Endothelial cell of umbilical vein (primary cell): ENCODE data around the gene TRERF1. TPM values are rescaled to one million over a fixed set of nuclear protein-coding genes. Genes with fewer than 3 reads are reported as not detected.

Source experiments
- BruUV-seq: library from RNA; stranded (reverse); fragments of 400-500 nt; replicated peaks from 2 replicates; lab custom pipeline; 2021; lab: Mats Ljungman, UMichigan
- CTCF ChIA-PET: fragments of 300-600, 350-600 bp; sonication (Branson Sonifier 250); formaldehyde crosslinking; loops from one replicate; lab custom pipeline; 2021; ENCODE audit warnings: antibody characterized with exemption, inconsistent platforms; lab: Charles Lee
- POLR2A ChIA-PET: fragments of 300-600, 350-600 bp; sonication (Branson Sonifier 250); formaldehyde crosslinking; loops from one replicate; lab custom pipeline; 2021; ENCODE audit warnings: antibody characterized with exemption, inconsistent platforms; lab: Charles Lee
- DNase-seq: peaks from one replicate; pipeline ENCODE4 v3.0.0-alpha.2; 2011; ENCODE audit warnings: low read depth, low spot score
- FAIRE-seq: peaks from 2 replicates; lab custom pipeline; 2011; peaks lifted over from hg19 to GRCh38; lab: Jason Lieb, UNC
- H2AFZ ChIP-seq: 2 replicates; pipeline ENCODE4 v1.6.0; 2012; ENCODE audit warnings: low read depth, low read length, control low read depth, inconsistent platforms
- H3K27ac ChIP-seq: 2 replicates; pipeline ENCODE4 v1.5.1; 2011; ENCODE audit warnings: low read depth, mild to moderate bottlenecking, control low read depth, low read length, moderate library complexity; ENCODE audit not compliant: insufficient read depth
- H3K27me3 ChIP-seq, 2 experiments: 2 replicates each; pipeline versions ENCODE4 v1.6.0 to v1.6.1; 2011; ENCODE audit warnings: low read length in 2 of 2, mixed read lengths in 1 of 2; ENCODE audit not compliant: control insufficient read depth in 2 of 2, insufficient read depth in 2 of 2
- H3K36me3 ChIP-seq, 2 experiments: 2 replicates in 1 of 2; 3 replicates in 1 of 2; pipeline ENCODE4 v1.5.1; 2011; ENCODE audit warnings: low read length in 2 of 2, mild to moderate bottlenecking in 1 of 2, moderate library complexity in 1 of 2; ENCODE audit not compliant: control insufficient read depth in 2 of 2, insufficient read depth in 2 of 2; ENCODE audit errors: extremely low read depth in 1 of 2
- H3K4me1 ChIP-seq: 3 replicates; pipeline ENCODE4 v1.5.1; 2011; ENCODE audit warnings: mild to moderate bottlenecking, low read length; ENCODE audit not compliant: control insufficient read depth, insufficient read depth; ENCODE audit errors: extremely low read depth
- H3K4me2 ChIP-seq: 2 replicates; pipeline ENCODE4 v1.6.1; 2011; ENCODE audit warnings: low read length, control low read depth, mixed read lengths; ENCODE audit not compliant: insufficient read depth
- H3K4me3 ChIP-seq, 3 experiments: fragments of 200-600 bp in 1 of 3; sonication (generic), shearing (Covaris generic) in 1 of 3; replicated peaks in 1 of 3; 2 replicates each; pipeline ENCODE4 v1.5.1; 2011 to 2016; ENCODE audit warnings: control low read depth in 3 of 3, low read length in 3 of 3, mild to moderate bottlenecking in 2 of 3, inconsistent platforms in 1 of 3, low read depth in 1 of 3, moderate library complexity in 1 of 3; ENCODE audit not compliant: insufficient read depth in 1 of 3
- H3K79me2 ChIP-seq: 2 replicates; pipeline ENCODE4 v1.6.0; 2012; ENCODE audit warnings: low read length, inconsistent platforms; ENCODE audit not compliant: control insufficient read depth, insufficient read depth
- H3K9ac ChIP-seq: replicated peaks from 2 replicates; pipeline ENCODE3; 2011; ENCODE audit warnings: low read length, control low read depth; ENCODE audit not compliant: insufficient read depth; ENCODE audit errors: extremely low read depth
- H3K9me1 ChIP-seq: replicated peaks from 3 replicates; pipeline ENCODE4 v1.6.0; 2011; ENCODE audit warnings: mild to moderate bottlenecking, low read length; ENCODE audit not compliant: control insufficient read depth, insufficient read depth; ENCODE audit errors: extremely low read depth
- H3K9me3 ChIP-seq: replicated peaks from 2 replicates; pipeline ENCODE4 v1.5.1; 2012; ENCODE audit warnings: low read length, inconsistent platforms; ENCODE audit not compliant: control insufficient read depth, insufficient read depth
- H4K20me1 ChIP-seq: replicated peaks from 2 replicates; pipeline ENCODE3; 2011; ENCODE audit warnings: mild to moderate bottlenecking, low read length; ENCODE audit not compliant: control insufficient read depth, insufficient read depth; ENCODE audit errors: extremely low read depth
- EZH2 ChIP-seq: IDR thresholded peaks from 2 replicates; pipeline ENCODE4 v1.6.1; 2012; ENCODE audit warnings: borderline replicate concordance, low read depth, mild to moderate bottlenecking, moderate library complexity, low read length, inconsistent platforms; ENCODE audit not compliant: severe bottlenecking
- FOS ChIP-seq: IDR thresholded peaks from 2 replicates; pipeline ENCODE4 v1.6.1; 2011; ENCODE audit warnings: mild to moderate bottlenecking, low read length, moderate library complexity, borderline replicate concordance; ENCODE audit not compliant: insufficient read depth
- GATA2 ChIP-seq: IDR thresholded peaks from 2 replicates; pipeline ENCODE4 v1.7.0; 2011; ENCODE audit warnings: low read depth, mild to moderate bottlenecking, moderate library complexity, mixed read lengths, low read length; ENCODE audit not compliant: insufficient read length, insufficient read depth
- JUN ChIP-seq: IDR thresholded peaks from 2 replicates; pipeline ENCODE4 v1.6.1; 2011; ENCODE audit warnings: borderline replicate concordance, low read depth; ENCODE audit not compliant: insufficient read length, insufficient read depth
- MAX ChIP-seq: IDR thresholded peaks from 2 replicates; pipeline ENCODE4 v1.6.1; 2011; ENCODE audit not compliant: insufficient read depth, insufficient read length
- MYC ChIP-seq: IDR thresholded peaks from one replicate; pipeline ENCODE4 v1.6.1; 2011; ENCODE audit warnings: mild to moderate bottlenecking, low read depth, low read length
- POLR2A ChIP-seq: IDR thresholded peaks from 2 replicates; pipeline ENCODE4 v1.6.1; 2012; ENCODE audit warnings: low read depth, mild to moderate bottlenecking, control low read depth, low read length
- POLR2AphosphoS5 ChIP-seq: IDR thresholded peaks from 2 replicates; pipeline ENCODE4 v1.6.1; 2012; ENCODE audit warnings: low read depth, mild to moderate bottlenecking, control low read depth, low read length, moderate library complexity; ENCODE audit not compliant: insufficient read depth
- dilution Hi-C: fragments of 300-500 bp; cut with MboI; formaldehyde crosslinking; loops from one replicate; pipeline ENCODE4 v1.15.0; 2019; ENCODE audit warnings: low sequenced_read_pairs; ENCODE audit not compliant: extremely low pct_ligation_motif_present
- intact Hi-C: fragments of 100-400 bp; cut with micrococcal nuclease; formaldehyde crosslinking; loops from one replicate; pipeline ENCODE4 v1.10.0; 2022
- polyA plus RNA-seq, 4 experiments: library from polyadenylated mRNA; depleted of rRNA in 3 of 4; stranded (reverse) in 3 of 4; unstranded in 1 of 4; fragments of >200 nt; gene quantifications; 2 replicates each; pipeline versions ENCODE4 v1.2.1 to v1.2.3, GENCODE V29; 2011 to 2012; ENCODE audit warnings: missing spikeins in 1 of 4
- total RNA-seq: library from RNA; stranded (reverse); gene quantifications from 2 replicates; pipeline ENCODE4 v1.2.3, GENCODE V29; 2021
- TF ChIP-seq, protein P1 (sequence below), 2 donors: IDR thresholded peaks; 1 replicate in 1 of 2; 2 replicates in 1 of 2; pipeline ENCODE4 v1.5.1; 2011; ENCODE audit warnings: low read length in 2 of 2, mild to moderate bottlenecking in 2 of 2, moderate library complexity in 2 of 2, control low read depth in 1 of 2, inconsistent platforms in 1 of 2, low read depth in 1 of 2; ENCODE audit not compliant: insufficient read depth in 1 of 2; ENCODE audit errors: extremely low read depth in 1 of 2

Gene TRERF1
- total and polyA plus RNA-seq, 2 donors (not counting 3 experiments of a cell fraction or from before 2014, with no cell fraction given): 0.73 to 5.5 TPM

DNA sequence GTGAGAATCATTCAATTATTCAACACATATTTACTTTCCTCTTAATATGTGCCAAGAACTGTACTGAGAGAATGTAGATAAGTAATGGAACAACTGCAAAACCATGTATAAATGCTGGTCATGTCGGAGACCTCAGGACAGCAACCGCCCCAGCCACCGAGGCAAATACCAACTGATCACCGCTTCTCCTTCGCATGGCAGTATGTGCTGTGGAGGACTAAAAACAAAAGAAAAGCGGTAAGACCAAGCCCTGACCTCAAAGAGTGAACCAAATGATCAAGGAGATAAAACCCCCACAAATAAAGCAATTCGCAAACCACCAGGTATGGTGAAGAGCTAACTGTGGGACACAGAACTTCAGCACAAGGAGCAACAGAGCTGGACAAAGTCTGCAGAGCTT, 104.3 kb downstream of the TRERF1 start:
- Histone ChIP-seq H3K9me3 (no peaks in the 10 kb centered on the region), H3K4me2 (no peak overlapping the region), H3K4me1 (no peaks in the 10 kb centered on the region), H3K9me1 (no peaks in the 10 kb centered on the region), H3K4me3 (no peak overlapping the region), H3K9ac (no peak overlapping the region), H3K79me2 (no peaks in the 10 kb centered on the region), H4K20me1 (no peaks in the 10 kb centered on the region), H2AFZ (no peak overlapping the region), H3K27ac (no peak overlapping the region), H3K27me3 (peaks cover 0 to 4% of the 10 kb centered on the region in 2 experiments), H3K36me3 (no peaks in the 10 kb centered on the region)
- CTCF ChIA-PET: interaction anchor here (1.3 kb wide), 1 partner anchor 8 kb away, joined by 3 read pairs; no protein-coding TSS in a partner anchor
- FAIRE-seq: no peak
- no peak for DNase-seq
- TF ChIP-seq MAX: no peak
- TF ChIP-seq, protein P1, sequence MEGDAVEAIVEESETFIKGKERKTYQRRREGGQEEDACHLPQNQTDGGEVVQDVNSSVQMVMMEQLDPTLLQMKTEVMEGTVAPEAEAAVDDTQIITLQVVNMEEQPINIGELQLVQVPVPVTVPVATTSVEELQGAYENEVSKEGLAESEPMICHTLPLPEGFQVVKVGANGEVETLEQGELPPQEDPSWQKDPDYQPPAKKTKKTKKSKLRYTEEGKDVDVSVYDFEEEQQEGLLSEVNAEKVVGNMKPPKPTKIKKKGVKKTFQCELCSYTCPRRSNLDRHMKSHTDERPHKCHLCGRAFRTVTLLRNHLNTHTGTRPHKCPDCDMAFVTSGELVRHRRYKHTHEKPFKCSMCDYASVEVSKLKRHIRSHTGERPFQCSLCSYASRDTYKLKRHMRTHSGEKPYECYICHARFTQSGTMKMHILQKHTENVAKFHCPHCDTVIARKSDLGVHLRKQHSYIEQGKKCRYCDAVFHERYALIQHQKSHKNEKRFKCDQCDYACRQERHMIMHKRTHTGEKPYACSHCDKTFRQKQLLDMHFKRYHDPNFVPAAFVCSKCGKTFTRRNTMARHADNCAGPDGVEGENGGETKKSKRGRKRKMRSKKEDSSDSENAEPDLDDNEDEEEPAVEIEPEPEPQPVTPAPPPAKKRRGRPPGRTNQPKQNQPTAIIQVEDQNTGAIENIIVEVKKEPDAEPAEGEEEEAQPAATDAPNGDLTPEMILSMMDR (IDR thresholded peaks at IDR 0.05; ENCODE audit: extremely low read depth in 1 of 2, insufficient read depth in 1 of 2, low read depth in 1 of 2, low read length in 2 of 2): no peak
- no peak for TF ChIP-seq EZH2
- TF ChIP-seq POLR2A: no peak
- no peak for TF ChIP-seq POLR2AphosphoS5
- TF ChIP-seq MYC: no peak
- TF ChIP-seq FOS: no peak
- TF ChIP-seq GATA2: no peak
- TF ChIP-seq JUN: no peak
- BruUV-seq: no TSS peak
- POLR2A ChIA-PET: no interaction called here
- intact Hi-C loops: no loop called here
- dilution Hi-C loops: no loop called here
